ENCODE results near the gene PFDN2. TPM values are rescaled to one million over a fixed set of nuclear protein-coding genes. Genes with fewer than 3 reads are reported as not detected.

Gene PFDN2
- total and polyA plus RNA-seq, 10 of the 15 experiments (the other 5 are each of a cell fraction or from before 2014, with no cell fraction given): 30.0 to 141 (median 80.5) TPM

DNA sequence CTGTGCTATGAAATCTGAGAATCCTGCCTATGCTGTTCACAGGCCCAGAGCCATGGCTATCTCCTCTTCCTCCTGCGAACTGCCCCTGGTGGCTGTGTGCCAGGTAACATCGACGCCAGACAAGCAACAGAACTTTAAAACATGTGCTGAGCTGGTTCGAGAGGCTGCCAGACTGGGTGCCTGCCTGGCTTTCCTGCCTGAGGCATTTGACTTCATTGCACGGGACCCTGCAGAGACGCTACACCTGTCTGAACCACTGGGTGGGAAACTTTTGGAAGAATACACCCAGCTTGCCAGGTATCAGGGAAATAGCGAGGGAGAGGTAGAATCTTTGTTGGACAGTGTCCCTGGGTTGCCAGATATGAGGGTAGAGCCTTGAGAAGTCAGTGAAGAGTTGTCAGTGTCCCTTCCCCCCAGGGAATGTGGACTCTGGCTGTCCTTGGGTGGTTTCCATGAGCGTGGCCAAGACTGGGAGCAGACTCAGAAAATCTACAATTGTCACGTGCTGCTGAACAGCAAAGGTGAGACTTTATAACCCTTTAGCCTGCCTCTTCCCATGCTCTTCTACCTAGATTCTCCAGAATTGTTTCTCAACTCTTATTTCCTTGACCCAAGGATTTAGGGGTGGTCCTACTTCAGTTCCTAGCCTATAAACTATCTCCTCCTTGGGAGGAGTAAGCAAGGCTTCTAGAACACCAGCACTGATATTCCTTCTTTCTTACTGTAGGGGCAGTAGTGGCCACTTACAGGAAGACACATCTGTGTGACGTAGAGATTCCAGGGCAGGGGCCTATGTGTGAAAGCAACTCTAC is 1.5 kb upstream of the PFDN2 start (continued):
- TF ChIP-seq, protein P1, sequence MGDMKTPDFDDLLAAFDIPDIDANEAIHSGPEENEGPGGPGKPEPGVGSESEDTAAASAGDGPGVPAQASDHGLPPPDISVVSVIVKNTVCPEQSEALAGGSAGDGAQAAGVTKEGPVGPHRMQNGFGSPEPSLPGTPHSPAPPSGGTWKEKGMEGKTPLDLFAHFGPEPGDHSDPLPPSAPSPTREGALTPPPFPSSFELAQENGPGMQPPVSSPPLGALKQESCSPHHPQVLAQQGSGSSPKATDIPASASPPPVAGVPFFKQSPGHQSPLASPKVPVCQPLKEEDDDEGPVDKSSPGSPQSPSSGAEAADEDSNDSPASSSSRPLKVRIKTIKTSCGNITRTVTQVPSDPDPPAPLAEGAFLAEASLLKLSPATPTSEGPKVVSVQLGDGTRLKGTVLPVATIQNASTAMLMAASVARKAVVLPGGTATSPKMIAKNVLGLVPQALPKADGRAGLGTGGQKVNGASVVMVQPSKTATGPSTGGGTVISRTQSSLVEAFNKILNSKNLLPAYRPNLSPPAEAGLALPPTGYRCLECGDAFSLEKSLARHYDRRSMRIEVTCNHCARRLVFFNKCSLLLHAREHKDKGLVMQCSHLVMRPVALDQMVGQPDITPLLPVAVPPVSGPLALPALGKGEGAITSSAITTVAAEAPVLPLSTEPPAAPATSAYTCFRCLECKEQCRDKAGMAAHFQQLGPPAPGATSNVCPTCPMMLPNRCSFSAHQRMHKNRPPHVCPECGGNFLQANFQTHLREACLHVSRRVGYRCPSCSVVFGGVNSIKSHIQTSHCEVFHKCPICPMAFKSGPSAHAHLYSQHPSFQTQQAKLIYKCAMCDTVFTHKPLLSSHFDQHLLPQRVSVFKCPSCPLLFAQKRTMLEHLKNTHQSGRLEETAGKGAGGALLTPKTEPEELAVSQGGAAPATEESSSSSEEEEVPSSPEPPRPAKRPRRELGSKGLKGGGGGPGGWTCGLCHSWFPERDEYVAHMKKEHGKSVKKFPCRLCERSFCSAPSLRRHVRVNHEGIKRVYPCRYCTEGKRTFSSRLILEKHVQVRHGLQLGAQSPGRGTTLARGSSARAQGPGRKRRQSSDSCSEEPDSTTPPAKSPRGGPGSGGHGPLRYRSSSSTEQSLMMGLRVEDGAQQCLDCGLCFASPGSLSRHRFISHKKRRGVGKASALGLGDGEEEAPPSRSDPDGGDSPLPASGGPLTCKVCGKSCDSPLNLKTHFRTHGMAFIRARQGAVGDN (IDR thresholded peaks at IDR 0.05): peak; percentile 91
- TF ChIP-seq HSF1 (IDR thresholded peaks at IDR 0.05; ENCODE audit: low read depth, low read length): no peak
- no peak for TF ChIP-seq SMAD1 (IDR thresholded peaks at IDR 0.05; ENCODE audit: low read depth, partially characterized antibody)
- TF ChIP-seq HDGF (IDR thresholded peaks at IDR 0.05): no peak
- TF ChIP-seq SMAD5 (IDR thresholded peaks at IDR 0.05; ENCODE audit: low read depth): no peak
- TF ChIP-seq BACH1 (IDR thresholded peaks at IDR 0.05; ENCODE audit: borderline replicate concordance): no peak
- TF ChIP-seq NR2F1 (conservative IDR thresholded peaks at IDR 0.05): no peak
- no peak for TF ChIP-seq NR2C1 (IDR thresholded peaks at IDR 0.05)
- TF ChIP-seq MTA2 (IDR thresholded peaks at IDR 0.05; ENCODE audit: low read depth): no peak
- no peak for TF ChIP-seq CEBPB (IDR thresholded peaks at IDR 0.05; ENCODE audit: borderline replicate concordance in 1 of 2, low read depth in 2 of 2, low read length in 2 of 2)
- no peak for TF ChIP-seq YBX1 (IDR thresholded peaks at IDR 0.05)
- TF ChIP-seq ZBED1 (IDR thresholded peaks at IDR 0.05; ENCODE audit: borderline replicate concordance): no peak
- TF ChIP-seq NR2C2 (IDR thresholded peaks at IDR 0.05; ENCODE audit: borderline replicate concordance, control insufficient read depth, insufficient read length, low read depth): no peak
- no peak for TF ChIP-seq WRNIP1 (IDR thresholded peaks at IDR 0.05; ENCODE audit: borderline replicate concordance, low read depth, low read length)
- no peak for TF ChIP-seq STAT1 (conservative IDR thresholded peaks at IDR 0.05)
- TF ChIP-seq, protein P2, sequence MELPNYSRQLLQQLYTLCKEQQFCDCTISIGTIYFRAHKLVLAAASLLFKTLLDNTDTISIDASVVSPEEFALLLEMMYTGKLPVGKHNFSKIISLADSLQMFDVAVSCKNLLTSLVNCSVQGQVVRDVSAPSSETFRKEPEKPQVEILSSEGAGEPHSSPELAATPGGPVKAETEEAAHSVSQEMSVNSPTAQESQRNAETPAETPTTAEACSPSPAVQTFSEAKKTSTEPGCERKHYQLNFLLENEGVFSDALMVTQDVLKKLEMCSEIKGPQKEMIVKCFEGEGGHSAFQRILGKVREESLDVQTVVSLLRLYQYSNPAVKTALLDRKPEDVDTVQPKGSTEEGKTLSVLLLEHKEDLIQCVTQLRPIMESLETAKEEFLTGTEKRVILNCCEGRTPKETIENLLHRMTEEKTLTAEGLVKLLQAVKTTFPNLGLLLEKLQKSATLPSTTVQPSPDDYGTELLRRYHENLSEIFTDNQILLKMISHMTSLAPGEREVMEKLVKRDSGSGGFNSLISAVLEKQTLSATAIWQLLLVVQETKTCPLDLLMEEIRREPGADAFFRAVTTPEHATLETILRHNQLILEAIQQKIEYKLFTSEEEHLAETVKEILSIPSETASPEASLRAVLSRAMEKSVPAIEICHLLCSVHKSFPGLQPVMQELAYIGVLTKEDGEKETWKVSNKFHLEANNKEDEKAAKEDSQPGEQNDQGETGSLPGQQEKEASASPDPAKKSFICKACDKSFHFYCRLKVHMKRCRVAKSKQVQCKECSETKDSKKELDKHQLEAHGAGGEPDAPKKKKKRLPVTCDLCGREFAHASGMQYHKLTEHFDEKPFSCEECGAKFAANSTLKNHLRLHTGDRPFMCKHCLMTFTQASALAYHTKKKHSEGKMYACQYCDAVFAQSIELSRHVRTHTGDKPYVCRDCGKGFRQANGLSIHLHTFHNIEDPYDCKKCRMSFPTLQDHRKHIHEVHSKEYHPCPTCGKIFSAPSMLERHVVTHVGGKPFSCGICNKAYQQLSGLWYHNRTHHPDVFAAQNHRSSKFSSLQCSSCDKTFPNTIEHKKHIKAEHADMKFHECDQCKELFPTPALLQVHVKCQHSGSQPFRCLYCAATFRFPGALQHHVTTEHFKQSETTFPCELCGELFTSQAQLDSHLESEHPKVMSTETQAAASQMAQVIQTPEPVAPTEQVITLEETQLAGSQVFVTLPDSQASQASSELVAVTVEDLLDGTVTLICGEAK (IDR thresholded peaks at IDR 0.05; ENCODE audit: borderline replicate concordance): no peak
- no peak for TF ChIP-seq RELA (IDR thresholded peaks at IDR 0.05; ENCODE audit: borderline replicate concordance, partially characterized antibody)
- TF ChIP-seq ATF7 (IDR thresholded peaks at IDR 0.05; ENCODE audit: low read depth): peak; percentile 57
- TF ChIP-seq CBX5 (IDR thresholded peaks at IDR 0.05; ENCODE audit: low read depth): no peak
- TF ChIP-seq, protein P3, sequence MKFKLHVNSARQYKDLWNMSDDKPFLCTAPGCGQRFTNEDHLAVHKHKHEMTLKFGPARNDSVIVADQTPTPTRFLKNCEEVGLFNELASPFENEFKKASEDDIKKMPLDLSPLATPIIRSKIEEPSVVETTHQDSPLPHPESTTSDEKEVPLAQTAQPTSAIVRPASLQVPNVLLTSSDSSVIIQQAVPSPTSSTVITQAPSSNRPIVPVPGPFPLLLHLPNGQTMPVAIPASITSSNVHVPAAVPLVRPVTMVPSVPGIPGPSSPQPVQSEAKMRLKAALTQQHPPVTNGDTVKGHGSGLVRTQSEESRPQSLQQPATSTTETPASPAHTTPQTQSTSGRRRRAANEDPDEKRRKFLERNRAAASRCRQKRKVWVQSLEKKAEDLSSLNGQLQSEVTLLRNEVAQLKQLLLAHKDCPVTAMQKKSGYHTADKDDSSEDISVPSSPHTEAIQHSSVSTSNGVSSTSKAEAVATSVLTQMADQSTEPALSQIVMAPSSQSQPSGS (IDR thresholded peaks at IDR 0.05; ENCODE audit: low read length): no peak
